Measurements from ENCODE around the gene ATR.
A peak's percentile ranks its signal among the peaks of the same experiment; 100 is the strongest.
"Not testable (repeated sequence)": the region's sequence is repeated elsewhere in the genome, so short reads cannot be mapped to it uniquely, and the experiment has no call there.

Gene ATR

DNA sequence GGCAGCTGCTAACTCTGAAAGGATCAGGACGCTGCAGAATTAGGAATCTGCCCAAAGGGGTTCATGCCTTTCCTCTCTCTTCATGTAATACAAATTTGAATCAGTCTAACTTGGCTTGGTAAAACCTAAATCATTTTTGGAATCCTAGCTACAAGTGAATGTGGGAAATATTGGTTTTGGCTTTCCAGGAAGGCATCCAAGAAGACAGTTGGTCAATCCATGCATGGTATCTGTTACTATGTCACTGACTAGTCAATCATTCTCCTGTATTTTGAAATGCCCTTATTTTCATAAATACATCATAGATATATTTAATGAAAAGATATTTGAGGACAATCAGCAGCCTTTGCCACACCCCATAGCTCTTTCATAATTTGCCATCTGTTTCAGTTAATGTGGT lies 10.2 kb upstream of the ATR start:
- TF ChIP-seq, protein P1, sequence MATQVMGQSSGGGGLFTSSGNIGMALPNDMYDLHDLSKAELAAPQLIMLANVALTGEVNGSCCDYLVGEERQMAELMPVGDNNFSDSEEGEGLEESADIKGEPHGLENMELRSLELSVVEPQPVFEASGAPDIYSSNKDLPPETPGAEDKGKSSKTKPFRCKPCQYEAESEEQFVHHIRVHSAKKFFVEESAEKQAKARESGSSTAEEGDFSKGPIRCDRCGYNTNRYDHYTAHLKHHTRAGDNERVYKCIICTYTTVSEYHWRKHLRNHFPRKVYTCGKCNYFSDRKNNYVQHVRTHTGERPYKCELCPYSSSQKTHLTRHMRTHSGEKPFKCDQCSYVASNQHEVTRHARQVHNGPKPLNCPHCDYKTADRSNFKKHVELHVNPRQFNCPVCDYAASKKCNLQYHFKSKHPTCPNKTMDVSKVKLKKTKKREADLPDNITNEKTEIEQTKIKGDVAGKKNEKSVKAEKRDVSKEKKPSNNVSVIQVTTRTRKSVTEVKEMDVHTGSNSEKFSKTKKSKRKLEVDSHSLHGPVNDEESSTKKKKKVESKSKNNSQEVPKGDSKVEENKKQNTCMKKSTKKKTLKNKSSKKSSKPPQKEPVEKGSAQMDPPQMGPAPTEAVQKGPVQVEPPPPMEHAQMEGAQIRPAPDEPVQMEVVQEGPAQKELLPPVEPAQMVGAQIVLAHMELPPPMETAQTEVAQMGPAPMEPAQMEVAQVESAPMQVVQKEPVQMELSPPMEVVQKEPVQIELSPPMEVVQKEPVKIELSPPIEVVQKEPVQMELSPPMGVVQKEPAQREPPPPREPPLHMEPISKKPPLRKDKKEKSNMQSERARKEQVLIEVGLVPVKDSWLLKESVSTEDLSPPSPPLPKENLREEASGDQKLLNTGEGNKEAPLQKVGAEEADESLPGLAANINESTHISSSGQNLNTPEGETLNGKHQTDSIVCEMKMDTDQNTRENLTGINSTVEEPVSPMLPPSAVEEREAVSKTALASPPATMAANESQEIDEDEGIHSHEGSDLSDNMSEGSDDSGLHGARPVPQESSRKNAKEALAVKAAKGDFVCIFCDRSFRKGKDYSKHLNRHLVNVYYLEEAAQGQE (IDR thresholded peaks at IDR 0.05; ENCODE audit: insufficient replicate concordance, low read depth) = no peak
- no peak for TF ChIP-seq SPI1 (IDR thresholded peaks at IDR 0.05; ENCODE audit: borderline replicate concordance, low read depth)
- no peak for TF ChIP-seq GABPA (IDR thresholded peaks at IDR 0.05; ENCODE audit: low read depth)
- no peak for TF ChIP-seq POLR2AphosphoS5 (IDR thresholded peaks at IDR 0.05; ENCODE audit: low read depth)
- TF ChIP-seq CTCF (IDR thresholded peaks at IDR 0.05; ENCODE audit: insufficient read depth, low read length) = no peak
- DNase-seq (ENCODE audit: low read depth in 1 of 2, low spot score in 1 of 2) = no peak
- Histone ChIP-seq H3K27ac (replicated peaks) (no peak overlapping the region), H3K4me3 (replicated peaks; ENCODE audit: insufficient read depth, low read length) (no peak overlapping the region), H3K27me3 (ENCODE audit: insufficient read depth, poor library complexity, severe bottlenecking) (no peaks in the 10 kb centered on the region)

GRCh38 chr3:142586803-142587406 lies 8.4 kb upstream of the ATR start:
- Histone ChIP-seq H3K4me3 (replicated peaks; ENCODE audit: insufficient read depth, low read length) (no peak overlapping the region), H3K27me3 (ENCODE audit: insufficient read depth, poor library complexity, severe bottlenecking) (no peaks in the 10 kb centered on the region), H3K27ac (replicated peaks) (no peak overlapping the region)
- peak in 1 of 2 experiments; percentile 49 for DNase-seq (ENCODE audit: low read depth in 1 of 2, low spot score in 1 of 2)
- TF ChIP-seq, protein P1 (IDR thresholded peaks at IDR 0.05; ENCODE audit: insufficient replicate concordance, low read depth) = no peak
- TF ChIP-seq CTCF (IDR thresholded peaks at IDR 0.05; ENCODE audit: insufficient read depth, low read length) = peak; percentile 37

GRCh38 chr3:142581070-142581469 lies 2.5 kb upstream of the ATR start:
- H3K27me3 ChIP-seq (ENCODE audit: insufficient read depth, poor library complexity, severe bottlenecking); DNase-seq (ENCODE audit: low read depth in 1 of 2, low spot score in 1 of 2); H3K27ac ChIP-seq (replicated peaks); H3K4me3 ChIP-seq (replicated peaks; ENCODE audit: insufficient read depth, low read length): not testable (repeated sequence)

- TF ChIP-seq CTCF (IDR thresholded peaks at IDR 0.05; ENCODE audit: insufficient read depth, low read length) (no peak), POLR2AphosphoS5 (IDR thresholded peaks at IDR 0.05; ENCODE audit: low read depth) (no peak), SPI1 (IDR thresholded peaks at IDR 0.05; ENCODE audit: borderline replicate concordance, low read depth) (no peak), GABPA (IDR thresholded peaks at IDR 0.05; ENCODE audit: low read depth) (no peak)
- TF ChIP-seq, protein P1 (IDR thresholded peaks at IDR 0.05; ENCODE audit: insufficient replicate concordance, low read depth) = no peak
- no peak for DNase-seq (ENCODE audit: low read depth in 1 of 2, low spot score in 1 of 2)
- Histone ChIP-seq H3K27me3 (ENCODE audit: insufficient read depth, poor library complexity, severe bottlenecking) (no peaks in the 10 kb centered on the region), H3K27ac (replicated peaks) (no peak overlapping the region), H3K4me3 (replicated peaks; ENCODE audit: insufficient read depth, low read length) (no peak overlapping the region)
Observed at GRCh38 chr3:142580061-142580423, 1.5 kb upstream of the ATR start.

Data from HL-60 (cell line).